CD4-positive, alpha-beta T cell treated with Interleukin-4 for 1 hour (primary cell): ENCODE measurements around the gene ZNF800.
A peak's percentile ranks its signal among the peaks of the same experiment; 100 is the strongest.

Experiments
- DNase-seq, 2 donors: peaks; one replicate each; pipeline ENCODE4 v3.0.0-alpha.2; 2020 to 2022

The ZNF800 gene

GRCh38 chr7:127390186-127390816 lies 2.2 kb downstream of the ZNF800 start:
- no peak for DNase-seq

GRCh38 chr7:127389321-127389720 lies 3.2 kb downstream of the ZNF800 start:
- no peak for DNase-seq

- no peak for DNase-seq
These were observed 4.5 kb downstream of the ZNF800 start for GRCh38 chr7:127387974-127388373.

- DNase-seq, result no peak
These were observed 9.2 kb downstream of the ZNF800 start for GRCh38 chr7:127383123-127383835.

- DNase-seq, result no peak
These were observed 10.0 kb downstream of the ZNF800 start for GRCh38 chr7:127382301-127383085.

GRCh38 chr7:127380479-127380878 lies 12.0 kb downstream of the ZNF800 start:
- DNase-seq, result no peak

- no peak for DNase-seq
These were observed 12.9 kb downstream of the ZNF800 start for GRCh38 chr7:127379642-127380041.

GRCh38 chr7:127378537-127378936 lies 14.0 kb downstream of the ZNF800 start:
- no peak for DNase-seq

- no peak for DNase-seq
These were observed 15.1 kb downstream of the ZNF800 start for GRCh38 chr7:127377425-127377824.

GRCh38 chr7:127375631-127376030 lies 16.9 kb downstream of the ZNF800 start:
- no peak for DNase-seq

GRCh38 chr7:127367679-127368078 lies 24.8 kb downstream of the ZNF800 start:
- no peak for DNase-seq

GRCh38 chr7:127366680-127367079 lies 25.8 kb downstream of the ZNF800 start:
- DNase-seq, result no peak

- DNase-seq, result no peak
These were observed 26.6 kb downstream of the ZNF800 start for GRCh38 chr7:127365957-127366315.

- DNase-seq, result no peak
These were observed 27.1 kb downstream of the ZNF800 start for GRCh38 chr7:127365164-127365956.

- DNase-seq, result no peak
These were observed 30.0 kb downstream of the ZNF800 start for GRCh38 chr7:127362364-127363027.

- DNase-seq, result no peak
These were observed 30.8 kb downstream of the ZNF800 start for GRCh38 chr7:127361736-127362135.

GRCh38 chr7:127359011-127359410 lies 33.5 kb downstream of the ZNF800 start:
- DNase-seq, result no peak

- no peak for DNase-seq
These were observed 38.6 kb downstream of the ZNF800 start for GRCh38 chr7:127353897-127354296.

GRCh38 chr7:127350586-127350985 lies 41.9 kb downstream of the ZNF800 start:
- no peak for DNase-seq

GRCh38 chr7:127349881-127350280 lies 42.6 kb downstream of the ZNF800 start:
- no peak for DNase-seq

- no peak for DNase-seq
These were observed 44.3 kb downstream of the ZNF800 start for GRCh38 chr7:127348247-127348631.

- DNase-seq, result peak; percentile 62 to 66
These were observed 44.8 kb downstream of the ZNF800 start for GRCh38 chr7:127347567-127348246.
